ENCODE measurements around the gene SHQ1.

The SHQ1 gene

DNA sequence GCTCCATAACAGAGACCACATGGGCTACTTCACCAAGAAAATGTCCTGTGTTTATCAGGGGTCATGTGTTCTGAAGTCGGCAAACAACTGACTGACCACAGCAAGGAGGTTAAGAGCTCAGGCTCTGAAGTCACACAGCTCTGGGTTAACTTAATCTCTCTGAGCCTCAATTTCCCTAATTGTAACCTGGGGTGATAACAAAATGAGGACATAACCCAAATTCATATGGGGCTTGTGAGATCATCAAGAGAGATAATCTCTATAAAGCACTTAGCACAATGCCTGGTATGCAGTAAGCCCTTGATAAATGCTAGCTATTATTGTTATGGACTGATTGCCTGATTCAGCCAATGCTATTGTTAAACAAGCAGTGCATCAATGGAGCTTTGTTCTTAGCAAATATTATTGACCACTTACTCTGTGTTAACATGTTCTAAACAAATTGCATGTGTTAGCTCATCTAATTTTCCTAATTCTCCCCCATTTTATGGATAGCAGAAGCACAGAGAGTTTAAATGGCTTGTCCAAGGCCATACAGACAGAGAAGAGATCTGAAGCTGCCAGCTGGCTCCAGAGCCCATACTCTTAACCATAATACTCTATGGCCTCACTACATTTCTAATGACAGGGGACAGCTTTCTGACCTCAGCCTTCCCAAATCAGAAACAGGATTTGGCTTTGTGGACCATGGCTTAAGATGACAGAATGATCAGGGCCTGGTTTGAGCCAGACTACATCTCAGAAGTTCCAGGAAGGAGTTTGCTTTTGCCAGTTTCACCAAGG lies 78.3 kb downstream of the SHQ1 start:
- no peak overlapping the region for H3K4me3 ChIP-seq (replicated peaks; ENCODE audit: insufficient read depth, low read length)
- TF ChIP-seq GABPA (IDR thresholded peaks at IDR 0.05; ENCODE audit: low read depth) (no peak), SPI1 (IDR thresholded peaks at IDR 0.05; ENCODE audit: borderline replicate concordance, low read depth) (no peak), POLR2AphosphoS5 (IDR thresholded peaks at IDR 0.05; ENCODE audit: low read depth) (no peak)
- TF ChIP-seq, protein P1, sequence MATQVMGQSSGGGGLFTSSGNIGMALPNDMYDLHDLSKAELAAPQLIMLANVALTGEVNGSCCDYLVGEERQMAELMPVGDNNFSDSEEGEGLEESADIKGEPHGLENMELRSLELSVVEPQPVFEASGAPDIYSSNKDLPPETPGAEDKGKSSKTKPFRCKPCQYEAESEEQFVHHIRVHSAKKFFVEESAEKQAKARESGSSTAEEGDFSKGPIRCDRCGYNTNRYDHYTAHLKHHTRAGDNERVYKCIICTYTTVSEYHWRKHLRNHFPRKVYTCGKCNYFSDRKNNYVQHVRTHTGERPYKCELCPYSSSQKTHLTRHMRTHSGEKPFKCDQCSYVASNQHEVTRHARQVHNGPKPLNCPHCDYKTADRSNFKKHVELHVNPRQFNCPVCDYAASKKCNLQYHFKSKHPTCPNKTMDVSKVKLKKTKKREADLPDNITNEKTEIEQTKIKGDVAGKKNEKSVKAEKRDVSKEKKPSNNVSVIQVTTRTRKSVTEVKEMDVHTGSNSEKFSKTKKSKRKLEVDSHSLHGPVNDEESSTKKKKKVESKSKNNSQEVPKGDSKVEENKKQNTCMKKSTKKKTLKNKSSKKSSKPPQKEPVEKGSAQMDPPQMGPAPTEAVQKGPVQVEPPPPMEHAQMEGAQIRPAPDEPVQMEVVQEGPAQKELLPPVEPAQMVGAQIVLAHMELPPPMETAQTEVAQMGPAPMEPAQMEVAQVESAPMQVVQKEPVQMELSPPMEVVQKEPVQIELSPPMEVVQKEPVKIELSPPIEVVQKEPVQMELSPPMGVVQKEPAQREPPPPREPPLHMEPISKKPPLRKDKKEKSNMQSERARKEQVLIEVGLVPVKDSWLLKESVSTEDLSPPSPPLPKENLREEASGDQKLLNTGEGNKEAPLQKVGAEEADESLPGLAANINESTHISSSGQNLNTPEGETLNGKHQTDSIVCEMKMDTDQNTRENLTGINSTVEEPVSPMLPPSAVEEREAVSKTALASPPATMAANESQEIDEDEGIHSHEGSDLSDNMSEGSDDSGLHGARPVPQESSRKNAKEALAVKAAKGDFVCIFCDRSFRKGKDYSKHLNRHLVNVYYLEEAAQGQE (IDR thresholded peaks at IDR 0.05; ENCODE audit: insufficient replicate concordance, low read depth) = no peak
- TF ChIP-seq, protein P2, sequence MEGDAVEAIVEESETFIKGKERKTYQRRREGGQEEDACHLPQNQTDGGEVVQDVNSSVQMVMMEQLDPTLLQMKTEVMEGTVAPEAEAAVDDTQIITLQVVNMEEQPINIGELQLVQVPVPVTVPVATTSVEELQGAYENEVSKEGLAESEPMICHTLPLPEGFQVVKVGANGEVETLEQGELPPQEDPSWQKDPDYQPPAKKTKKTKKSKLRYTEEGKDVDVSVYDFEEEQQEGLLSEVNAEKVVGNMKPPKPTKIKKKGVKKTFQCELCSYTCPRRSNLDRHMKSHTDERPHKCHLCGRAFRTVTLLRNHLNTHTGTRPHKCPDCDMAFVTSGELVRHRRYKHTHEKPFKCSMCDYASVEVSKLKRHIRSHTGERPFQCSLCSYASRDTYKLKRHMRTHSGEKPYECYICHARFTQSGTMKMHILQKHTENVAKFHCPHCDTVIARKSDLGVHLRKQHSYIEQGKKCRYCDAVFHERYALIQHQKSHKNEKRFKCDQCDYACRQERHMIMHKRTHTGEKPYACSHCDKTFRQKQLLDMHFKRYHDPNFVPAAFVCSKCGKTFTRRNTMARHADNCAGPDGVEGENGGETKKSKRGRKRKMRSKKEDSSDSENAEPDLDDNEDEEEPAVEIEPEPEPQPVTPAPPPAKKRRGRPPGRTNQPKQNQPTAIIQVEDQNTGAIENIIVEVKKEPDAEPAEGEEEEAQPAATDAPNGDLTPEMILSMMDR (IDR thresholded peaks at IDR 0.05; ENCODE audit: insufficient read depth, low read length) = no peak
- no peak overlapping the region for H3K27ac ChIP-seq (replicated peaks)
- no peaks in the 10 kb centered on the region for H3K27me3 ChIP-seq (ENCODE audit: insufficient read depth, poor library complexity, severe bottlenecking)
- no peak for DNase-seq (ENCODE audit: low read depth in 1 of 2, low spot score in 1 of 2)

DNA sequence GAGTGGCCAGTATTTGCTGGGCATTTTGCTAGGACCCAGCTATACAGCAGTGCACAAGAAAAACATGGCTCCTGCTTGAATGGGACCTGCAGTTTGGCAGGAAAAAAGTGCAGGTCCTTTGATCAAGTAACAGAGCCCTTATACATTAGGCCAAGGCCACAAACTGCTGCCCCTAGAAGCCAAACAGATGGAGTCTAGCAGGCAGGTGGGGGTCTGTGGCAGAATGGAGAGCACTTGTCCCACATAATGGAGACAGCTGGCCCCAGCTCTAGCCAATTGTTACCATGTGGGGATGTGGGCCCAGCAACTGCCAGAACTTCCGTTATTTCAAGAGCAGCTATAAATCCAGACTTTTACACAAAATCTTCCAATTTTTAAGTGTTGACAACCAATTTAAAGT lies 79.3 kb downstream of the SHQ1 start:
- Histone ChIP-seq H3K4me3 (replicated peaks; ENCODE audit: insufficient read depth, low read length) (no peak overlapping the region), H3K27ac (replicated peaks) (no peak overlapping the region), H3K27me3 (ENCODE audit: insufficient read depth, poor library complexity, severe bottlenecking) (no peaks in the 10 kb centered on the region)
- TF ChIP-seq SPI1 (IDR thresholded peaks at IDR 0.05; ENCODE audit: borderline replicate concordance, low read depth) (no peak), GABPA (IDR thresholded peaks at IDR 0.05; ENCODE audit: low read depth) (no peak), POLR2AphosphoS5 (IDR thresholded peaks at IDR 0.05; ENCODE audit: low read depth) (no peak)
- TF ChIP-seq, protein P2 (IDR thresholded peaks at IDR 0.05; ENCODE audit: insufficient read depth, low read length) = no peak
- DNase-seq (ENCODE audit: low read depth in 1 of 2, low spot score in 1 of 2) = no peak

DNA sequence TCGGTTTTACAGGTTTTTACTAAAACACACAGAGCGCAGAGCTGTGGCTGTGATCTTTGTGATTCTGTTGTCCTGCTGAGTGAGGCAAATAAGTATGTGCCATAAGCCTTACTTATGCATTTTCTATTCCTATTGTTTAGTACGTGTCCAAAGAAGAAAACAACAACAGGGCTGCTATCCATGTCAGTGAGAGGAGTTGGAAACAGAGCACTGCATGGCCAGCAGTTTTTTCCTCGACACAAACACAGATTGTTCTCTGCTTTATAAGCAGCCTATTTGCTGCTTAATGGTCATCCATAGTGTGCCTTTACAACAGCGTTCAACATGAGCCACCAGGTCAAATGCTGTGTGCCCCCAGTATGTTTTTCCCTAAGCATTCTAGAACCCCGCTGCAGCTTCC lies 79.8 kb downstream of the SHQ1 start:
- TF ChIP-seq POLR2AphosphoS5 (IDR thresholded peaks at IDR 0.05; ENCODE audit: low read depth) = no peak
- TF ChIP-seq, protein P1 (IDR thresholded peaks at IDR 0.05; ENCODE audit: insufficient replicate concordance, low read depth) = no peak
- TF ChIP-seq, protein P2 (IDR thresholded peaks at IDR 0.05; ENCODE audit: insufficient read depth, low read length) = no peak
- no peak for TF ChIP-seq GABPA (IDR thresholded peaks at IDR 0.05; ENCODE audit: low read depth)
- no peak for TF ChIP-seq SPI1 (IDR thresholded peaks at IDR 0.05; ENCODE audit: borderline replicate concordance, low read depth)
- DNase-seq (ENCODE audit: low read depth in 1 of 2, low spot score in 1 of 2) = no peak
- H3K4me3 ChIP-seq (replicated peaks; ENCODE audit: insufficient read depth, low read length) = no peak overlapping the region
- H3K27ac ChIP-seq (replicated peaks) = no peak overlapping the region
- no peaks in the 10 kb centered on the region for H3K27me3 ChIP-seq (ENCODE audit: insufficient read depth, poor library complexity, severe bottlenecking)
